Lung (tissue), 12 donors: ENCODE data around the gene CRB3. TPM values are rescaled to one million over a fixed set of nuclear protein-coding genes. Genes with fewer than 3 reads are reported as not detected.
"Not testable (repeated sequence)": the region's sequence is repeated elsewhere in the genome, so short reads cannot be mapped to it uniquely, and the experiment has no call there.

ENCODE experiments used
- ATAC-seq: fragments of 200-7000 bp; cut with Tn5 transposase; one replicate; pipeline ENCODE4 v1.9.1; 2020; ENCODE audit warnings: moderate number of reproducible peaks; ENCODE audit not compliant: insufficient read depth, low FRiP score
- DNase-seq, 3 donors: peaks; one replicate each; pipeline ENCODE4 v3.0.0-alpha.2; 2013 to 2017
- H3K27ac ChIP-seq, 2 donors: one replicate each; pipeline ENCODE4 v1.5.1; 2013; ENCODE audit warnings: mild to moderate bottlenecking in 2 of 2, moderate library complexity in 2 of 2, control low read depth in 1 of 2, inconsistent platforms in 1 of 2, low read depth in 1 of 2, low read length in 1 of 2
- H3K27me3 ChIP-seq, 3 donors: one replicate each; pipeline ENCODE4 v1.5.1; 2013; ENCODE audit warnings: low read length in 2 of 3; ENCODE audit not compliant: control insufficient read depth in 3 of 3, insufficient read depth in 3 of 3
- H3K36me3 ChIP-seq, 4 donors: one replicate each; pipeline ENCODE4 v1.5.1; 2013; ENCODE audit warnings: low read length in 4 of 4, mild to moderate bottlenecking in 1 of 4, moderate library complexity in 1 of 4; ENCODE audit not compliant: control insufficient read depth in 4 of 4, insufficient read depth in 4 of 4
- H3K4me1 ChIP-seq, 5 donors: one replicate each; pipeline ENCODE4 v1.5.1; 2013; ENCODE audit warnings: low read length in 5 of 5, mild to moderate bottlenecking in 2 of 5, moderate library complexity in 1 of 5; ENCODE audit not compliant: control insufficient read depth in 5 of 5, insufficient read depth in 5 of 5
- H3K4me3 ChIP-seq: one replicate; pipeline ENCODE4 v1.5.1; 2013; ENCODE audit warnings: mild to moderate bottlenecking, control low read depth, moderate library complexity
- H3K9ac ChIP-seq, 2 donors: one replicate each; pipeline ENCODE4 v1.5.1; 2013; ENCODE audit warnings: low read length in 2 of 2, control low read depth in 1 of 2; ENCODE audit not compliant: insufficient read depth in 1 of 2
- H3K9me3 ChIP-seq, 4 donors: one replicate each; pipeline ENCODE4 v1.5.1; 2013; ENCODE audit warnings: low read length in 3 of 4, mild to moderate bottlenecking in 1 of 4, moderate library complexity in 1 of 4; ENCODE audit not compliant: control insufficient read depth in 4 of 4, insufficient read depth in 3 of 4
- CTCF ChIP-seq: IDR thresholded peaks from 2 replicates; pipeline ENCODE4 v1.5.1; 2012; ENCODE audit warnings: mild to moderate bottlenecking; ENCODE audit errors: control extremely low read depth, extremely low read depth
- WGBS, 2 donors: extraction: QIAGEN DNeasy Blood & Tissue Kit; methylation state at CpG; one replicate each; pipeline ENCODE4 v1.1.7; 2013; 5-methylcytosine and 5-hydroxymethylcytosine counted together
- polyA plus RNA-seq, 2 donors: library from polyadenylated mRNA; stranded (reverse); fragments of 200-250 nt; gene quantifications; one replicate each; pipeline ENCODE4 v1.2.1, GENCODE V29; 2013
- total RNA-seq, 2 donors: library from RNA; depleted of rRNA in 1 of 2; stranded (reverse); fragments of >200 nt in 1 of 2; gene quantifications; one replicate each; pipeline ENCODE4 v1.2.1, GENCODE V29; 2014 to 2021
- donor health status: control.
- donor health status: control.
- donor health status: Bipolar disorder and iron deficiency.
- donor health status: healthy.
- donor health status: DM: yes; HTN: yes; CAD: no.

CRB3 gene
- total and polyA plus RNA-seq, 4 donors: 22.5 to 81.8 (median 53.0) TPM

- Histone ChIP-seq H3K9ac (peak overlapping the region in 1 of 2 donors; percentile 53), H3K27ac (peak overlapping the region; percentile 65 to 85), H3K27me3 (no peaks in the 10 kb centered on the region), H3K4me1 (peaks cover 0 to 21% (median 13%) of the 10 kb centered on the region in 5 donors), H3K4me3 (no peak overlapping the region), H3K36me3 (peaks cover 0 to 21% (median 16%) of the 10 kb centered on the region in 4 donors), H3K9me3 (no peaks in the 10 kb centered on the region)
- no peak for TF ChIP-seq CTCF
- WGBS, 2 donors: 3 to 5% methylated on average over 43 of the region's 43 CpGs
- DNase-seq (peak; percentile 100), ATAC-seq (peak; percentile 95)
Observed at GRCh38 chr19:6424939-6425731, 38.9 kb upstream of the CRB3 start.

- H3K27me3 ChIP-seq: no peaks in the 10 kb centered on the region
- peaks cover 0 to 21% (median 13%) of the 10 kb centered on the region in 5 donors for H3K4me1 ChIP-seq
- peaks cover 0 to 14% (median 9%) of the 10 kb centered on the region in 4 donors for H3K36me3 ChIP-seq
- no peak overlapping the region for H3K4me3 ChIP-seq
- H3K9ac ChIP-seq: peak overlapping the region in 1 of 2 donors; percentile 53
- no peak for ATAC-seq
- H3K9me3 ChIP-seq: no peaks in the 10 kb centered on the region
- DNase-seq: peak in 1 of 3 donors; percentile 25
- no peak for TF ChIP-seq CTCF
- H3K27ac ChIP-seq: peak overlapping the region; percentile 65 to 85
- WGBS, 2 donors: 94% methylated on average over 21 of the region's 21 CpGs
Observed at GRCh38 chr19:6425732-6426620, 38.1 kb upstream of the CRB3 start.

- H3K27me3 ChIP-seq: no peaks in the 10 kb centered on the region
- no peaks in the 10 kb centered on the region for H3K9me3 ChIP-seq
- no peak overlapping the region for H3K9ac ChIP-seq
- no peak overlapping the region for H3K27ac ChIP-seq
- 94 to 96% methylated on average over 18 of the region's 18 CpGs for WGBS, 2 donors
- H3K4me3 ChIP-seq: no peak overlapping the region
- no peak for ATAC-seq
- no peak for TF ChIP-seq CTCF
- DNase-seq: no peak
- H3K4me1 ChIP-seq: peaks cover 0 to 19% (median 12%) of the 10 kb centered on the region in 5 donors
- H3K36me3 ChIP-seq: peaks cover 0 to 6% (median 1%) of the 10 kb centered on the region in 4 donors
Observed at GRCh38 chr19:6427131-6427530, 36.9 kb upstream of the CRB3 start.

- not testable (repeated sequence) for H3K4me3 ChIP-seq, H3K9me3 ChIP-seq, ATAC-seq, H3K36me3 ChIP-seq, H3K9ac ChIP-seq, DNase-seq, H3K4me1 ChIP-seq, H3K27me3 ChIP-seq, H3K27ac ChIP-seq
- 89 to 94% methylated on average over 2 of the region's 2 CpGs for WGBS, 2 donors
Observed at GRCh38 chr19:6428692-6429418, 35.2 kb upstream of the CRB3 start.
